HepG2 (cell line): Measurements from ENCODE around the gene COLQ. TPM values are rescaled to one million over a fixed set of nuclear protein-coding genes. Genes with fewer than 3 reads are reported as not detected.

ENCODE experiments used
- ATAC-seq: fragments of 200-7000 bp; cut with Tn5 transposase; 3 replicates; pipeline ENCODE4 v1.9.1; 2020; ENCODE audit warnings: mild to moderate bottlenecking, moderate library complexity
- BruUV-seq: library from RNA; stranded (reverse); fragments of 400-500 nt; replicated peaks from 2 replicates; lab custom pipeline; 2021; lab: Mats Ljungman, UMichigan
- CTCF ChIA-PET: fragments of 300-600 bp; formaldehyde crosslinking; extraction: SDS; loops from one replicate; lab custom pipeline; 2021; ENCODE audit warnings: low total read pairs, inconsistent platforms, low intra/inter-chr PET ratio; lab: Yijun Ruan, JAX
- POLR2A ChIA-PET: fragments of 350-600 bp; sonication (Branson Sonifier 250); formaldehyde crosslinking; loops from one replicate; lab custom pipeline; 2020; ENCODE audit warnings: antibody characterized with exemption, inconsistent platforms; lab: Yijun Ruan, JAX
- DNase-seq: peaks from one replicate; pipeline ENCODE4 v3.0.0-alpha.2; 2015; ENCODE audit warnings: low spot score
- FAIRE-seq: peaks from 3 replicates; lab custom pipeline; 2011; peaks lifted over from hg19 to GRCh38; lab: Jason Lieb, UNC
- H2AFZ ChIP-seq: one replicate; pipeline ENCODE4 v1.6.1; 2011; ENCODE audit warnings: low read length, inconsistent platforms
- H3K27ac ChIP-seq: fragments of 300-600 bp; 3 replicates; pipeline ENCODE4 v1.8.0; 2011; ENCODE audit warnings: mixed run types, mild to moderate bottlenecking, mixed read lengths, low read length, inconsistent platforms; ENCODE audit not compliant: insufficient read depth; ENCODE audit errors: extremely low read length
- H3K27me3 ChIP-seq, 2 experiments: fragments of 200-600 bp in 1 of 2; 2 replicates in 1 of 2; 3 replicates in 1 of 2; pipeline versions ENCODE4 v1.6.0 to v1.8.0; 2011; ENCODE audit warnings: low read length in 2 of 2, mild to moderate bottlenecking in 2 of 2, moderate library complexity in 2 of 2, inconsistent platforms in 1 of 2; ENCODE audit not compliant: insufficient read depth in 2 of 2, control insufficient read depth in 1 of 2
- H3K36me3 ChIP-seq, 2 experiments: fragments of 200-600 bp in 1 of 2; replicated peaks in 1 of 2; 2 replicates in 1 of 2; 3 replicates in 1 of 2; pipeline versions ENCODE4 v1.5.1 to v1.8.0; 2011; ENCODE audit warnings: low read length in 2 of 2, inconsistent platforms in 1 of 2; ENCODE audit not compliant: insufficient read depth in 2 of 2, control insufficient read depth in 1 of 2
- H3K4me1 ChIP-seq: 2 replicates; pipeline ENCODE4 v1.5.1; 2012; ENCODE audit warnings: low read length, inconsistent platforms; ENCODE audit not compliant: insufficient read depth
- H3K4me2 ChIP-seq: 2 replicates; pipeline ENCODE4 v1.6.0; 2011; ENCODE audit warnings: low read depth, low read length, inconsistent platforms
- H3K4me3 ChIP-seq, 3 experiments: fragments of 200-600 bp in 1 of 3; sonication (generic), shearing (Covaris generic) in 1 of 3; replicated peaks in 1 of 3; 2 replicates each; pipeline ENCODE4 v1.5.1; 2011 to 2016; ENCODE audit warnings: low read length in 3 of 3, inconsistent platforms in 2 of 3, low read depth in 2 of 3, mild to moderate bottlenecking in 2 of 3, control low read depth in 1 of 3, mixed read lengths in 1 of 3; ENCODE audit not compliant: insufficient read depth in 1 of 3
- H3K79me2 ChIP-seq: one replicate; pipeline ENCODE4 v1.6.1; 2011; ENCODE audit warnings: low read length, inconsistent platforms; ENCODE audit not compliant: insufficient read depth
- H3K9ac ChIP-seq: 2 replicates; pipeline ENCODE4 v1.6.0; 2011; ENCODE audit warnings: mild to moderate bottlenecking, low read depth, low read length, inconsistent platforms; ENCODE audit not compliant: insufficient read depth
- H3K9me3 ChIP-seq: 2 replicates; pipeline ENCODE4 v1.5.1; 2012; ENCODE audit warnings: mild to moderate bottlenecking, low read length
- H4K20me1 ChIP-seq: 2 replicates; pipeline ENCODE4 v1.6.0; 2011; ENCODE audit warnings: inconsistent platforms, mild to moderate bottlenecking, low read length, moderate library complexity; ENCODE audit not compliant: insufficient read depth
- ARID3A ChIP-seq: IDR thresholded peaks from 2 replicates; pipeline ENCODE4 v1.6.1; 2012; ENCODE audit warnings: low read depth, low read length, improper control_type of control experiment
- HNF4G ChIP-seq, 2 experiments: sonication (generic) in 1 of 2; formaldehyde crosslinking in 1 of 2; IDR thresholded peaks; 2 replicates each; pipeline versions ENCODE4 v1.4.0 to v1.6.1; 2011 to 2020; ENCODE audit warnings: borderline replicate concordance in 2 of 2, low read depth in 2 of 2, mild to moderate bottlenecking in 2 of 2, low read length in 1 of 2, missing genetic modification reagents in 1 of 2, moderate library complexity in 1 of 2
- KLF13 ChIP-seq: sonication (generic); formaldehyde crosslinking; IDR thresholded peaks from 2 replicates; pipeline ENCODE4 v1.4.0; 2020; ENCODE audit warnings: mild to moderate bottlenecking, missing genetic modification reagents
- ZBTB46 ChIP-seq: sonication (generic); formaldehyde crosslinking; IDR thresholded peaks from 2 replicates; pipeline ENCODE4 v1.4.0; 2020; ENCODE audit warnings: mild to moderate bottlenecking, missing genetic modification reagents, borderline replicate concordance
- ZFP36L1 ChIP-seq: sonication (generic); formaldehyde crosslinking; IDR thresholded peaks from 2 replicates; pipeline ENCODE4 v1.8.0; 2022; ENCODE audit warnings: mild to moderate bottlenecking, missing genetic modification reagents, moderate library complexity
- ZNF75D ChIP-seq: sonication (generic); formaldehyde crosslinking; IDR thresholded peaks from 2 replicates; pipeline ENCODE4 v1.8.1; 2023; ENCODE audit warnings: missing genetic modification reagents, mild to moderate bottlenecking, borderline replicate concordance
- ZNF782 ChIP-seq: sonication (generic); formaldehyde crosslinking; IDR thresholded peaks from 2 replicates; pipeline ENCODE4 v1.4.0; 2020; ENCODE audit warnings: missing genetic modification reagents, mild to moderate bottlenecking, borderline replicate concordance
- WGBS: methylation state at CpG from one replicate; pipeline ENCODE4 v1.1.6; 2017; ENCODE audit warnings: low lambda C conversion rate; 5-methylcytosine and 5-hydroxymethylcytosine counted together
- in situ Hi-C: cut with HindIII; loops from 2 replicates; pipeline ENCODE4 v1.10.0; 2017; ENCODE audit warnings: low pct_unique_long_range_greater_than_20kb; ENCODE audit not compliant: extremely low pct_ligation_motif_present
- intact Hi-C: fragments of 100-400 bp; cut with micrococcal nuclease; formaldehyde crosslinking; loops from one replicate; pipeline ENCODE4 v1.10.0; 2022; ENCODE audit not compliant: unreplicated experiment
- polyA plus RNA-seq, 8 experiments: library from polyadenylated mRNA; depleted of rRNA in 3 of 8; stranded (reverse) in 7 of 8; unstranded in 1 of 8; fragments of >200 nt; fragmentation: Illumina TruSeq in 4 of 8; extraction: Trizol in 4 of 8; gene quantifications; 2 replicates each; pipeline versions ENCODE4 v1.2.1 to v1.2.3, GENCODE V29; 2011 to 2016; ENCODE audit warnings: low read depth in 4 of 8, missing spikeins in 1 of 8, mixed read lengths in 1 of 8; ENCODE audit not compliant: insufficient read depth in 1 of 8
- total RNA-seq, 5 experiments: library from RNA; depleted of rRNA; stranded (reverse); fragments of >200 nt; fragmentation: Illumina TruSeq; extraction: Trizol; gene quantifications; 2 replicates each; pipeline ENCODE4 v1.2.3, GENCODE V29; 2016; ENCODE audit warnings: low read depth in 1 of 5

The COLQ gene
- total and polyA plus RNA-seq, 2 of the 13 experiments (the other 11 are each of a cell fraction or from before 2014, with no cell fraction given) = 0.31 to 0.46 TPM

DNA sequence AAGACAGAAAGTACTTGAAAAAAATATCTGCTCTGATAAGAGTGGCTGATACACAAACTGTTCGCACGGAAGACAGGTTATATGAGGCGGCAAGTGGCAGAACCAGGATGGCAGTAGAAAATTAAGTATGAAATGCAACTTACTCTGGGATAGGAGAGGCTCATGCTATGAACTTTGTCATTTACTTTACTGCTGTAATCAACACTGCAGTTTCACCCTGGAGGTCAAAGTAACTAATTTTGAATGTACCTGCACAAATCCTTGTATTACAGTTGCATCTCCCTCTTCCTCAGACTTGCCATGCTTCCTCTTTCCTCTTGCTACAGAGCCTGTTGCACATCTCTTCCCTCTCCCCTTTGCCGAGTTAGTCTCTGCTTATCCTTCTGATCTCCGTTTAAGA is 41.1 kb upstream of the COLQ start:
- H3K79me2 ChIP-seq = no peaks in the 10 kb centered on the region
- ATAC-seq = no peak
- H3K27me3 ChIP-seq = no peaks in the 10 kb centered on the region
- intact Hi-C loops = no loop called here
- no peaks in the 10 kb centered on the region for H4K20me1 ChIP-seq
- no peak overlapping the region for H3K9ac ChIP-seq
- H3K36me3 ChIP-seq = peaks cover 14 to 47% of the 10 kb centered on the region in 2 experiments; a peak in 4 of 5 replicates
- H3K9me3 ChIP-seq = no peaks in the 10 kb centered on the region
- DNase-seq = no peak
- in situ Hi-C loops = no loop called here
- peaks cover 12% of the 10 kb centered on the region for H3K4me1 ChIP-seq
- H3K4me3 ChIP-seq = no peak overlapping the region
- TF ChIP-seq ZNF782 (CRISPR knock-in tag) (no peak), ZFP36L1 (CRISPR knock-in tag) (no peak), ZNF75D (CRISPR knock-in tag) (no peak), ZBTB46 (CRISPR knock-in tag) (no peak)
- TF ChIP-seq, all 625 proteins: peak for 0
- Histone ChIP-seq H3K4me2 (no peak overlapping the region), H3K27ac (no peak overlapping the region), H2AFZ (no peak overlapping the region)
- ChIA-PET POLR2A (no interaction called here), CTCF (no interaction called here)
- no peak for FAIRE-seq
- WGBS = 95% methylated on average over 5 of the region's 5 CpGs
- no TSS peak for BruUV-seq

DNA sequence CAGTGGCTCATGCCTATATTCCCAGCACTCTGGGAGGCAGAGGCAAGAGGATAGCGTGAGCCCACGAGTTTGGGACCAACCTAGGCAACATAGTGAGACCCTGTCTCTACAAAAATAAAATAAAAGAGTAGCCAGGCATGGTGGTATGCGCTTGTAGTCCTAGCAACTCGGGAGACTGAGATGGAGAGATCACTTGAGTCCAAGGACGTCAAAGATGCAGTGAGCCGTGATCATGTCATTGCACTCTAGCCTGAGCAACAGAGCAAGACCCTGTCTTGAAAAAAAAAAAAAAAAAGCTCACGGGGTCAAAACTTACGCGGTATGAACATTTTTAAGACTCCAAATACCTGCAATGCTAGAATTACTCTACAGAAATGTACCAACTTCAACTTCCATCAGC is 37.1 kb upstream of the COLQ start:
- CTCF ChIA-PET = no interaction called here
- Histone ChIP-seq H3K9me3 (no peaks in the 10 kb centered on the region), H3K27ac (no peak overlapping the region), H4K20me1 (no peaks in the 10 kb centered on the region), H3K79me2 (no peaks in the 10 kb centered on the region), H3K4me3 (no peak overlapping the region), H3K36me3 (peaks cover 5 to 21% of the 10 kb centered on the region in 2 experiments; a peak in 2 of 5 replicates), H3K9ac (no peak overlapping the region), H3K27me3 (no peaks in the 10 kb centered on the region), H2AFZ (no peak overlapping the region), H3K4me1 (peaks cover 24% of the 10 kb centered on the region), H3K4me2 (no peak overlapping the region)
- no peak for DNase-seq
- no peak for ATAC-seq
- FAIRE-seq = no peak
- WGBS = 91% methylated on average over 9 of the region's 9 CpGs
- in situ Hi-C loops = loop anchor here (5.0 kb wide), 1 partner anchor 131 kb away; the partner anchor contains the start of genes EAF1 and METTL6
- no TSS peak for BruUV-seq
- POLR2A ChIA-PET = no interaction called here
- TF ChIP-seq ARID3A (no peak), KLF13 (CRISPR knock-in tag) (no peak), HNF4G (IDR thresholded peaks at IDR 0.05; ENCODE audit: borderline replicate concordance, low read depth, low read length) (no peak), HNF4G (CRISPR knock-in tag; IDR thresholded peaks at IDR 0.05; ENCODE audit: borderline replicate concordance, low read depth) (no peak)
- intact Hi-C loops = loop anchor here (10.0 kb wide), 1 partner anchor 354 kb away; the partner anchor contains the start of gene CAPN7
